GM12878 (cell line): ENCODE measurements around the gene MXRA7. TPM values are rescaled to one million over a fixed set of nuclear protein-coding genes. Genes with fewer than 3 reads are reported as not detected.

ENCODE experiments used
- ATAC-seq: fragments of 200-7000 bp; cut with Tn5 transposase; 3 replicates; pipeline ENCODE4 v1.9.1; 2020; ENCODE audit warnings: mild to moderate bottlenecking, moderate library complexity
- BruUV-seq: library from RNA; stranded (reverse); fragments of 400-500 nt; replicated peaks from 2 replicates; lab custom pipeline; 2021; lab: Mats Ljungman, UMichigan
- CTCF ChIA-PET: fragments of 300-600 bp; sonication (Branson Sonifier 250); formaldehyde crosslinking; extraction: SDS; loops from one replicate; lab custom pipeline; 2021; ENCODE audit warnings: inconsistent platforms; lab: Yijun Ruan, JAX
- POLR2A ChIA-PET: fragments of 350-600 bp; formaldehyde crosslinking; extraction: SDS; loops from one replicate; lab custom pipeline; 2021; ENCODE audit warnings: inconsistent platforms; lab: Charles Lee
- RAD21 ChIA-PET: fragments of 300-600 bp; sonication (Branson Sonifier 250); formaldehyde crosslinking; loops from one replicate; lab custom pipeline; 2023; ENCODE audit warnings: antibody characterized with exemption; ENCODE audit not compliant: unreplicated experiment; lab: Charles Lee
- SMC1A ChIA-PET: fragments of 300-600 bp; sonication (Branson Sonifier 250); formaldehyde crosslinking; loops from one replicate; lab custom pipeline; 2023; ENCODE audit not compliant: unreplicated experiment, uncharacterized antibody; lab: Charles Lee
- DNase-seq: peaks from one replicate; pipeline ENCODE4 v3.0.0-alpha.2; 2011; ENCODE audit warnings: low read depth, low spot score
- FAIRE-seq: peaks from 3 replicates; lab custom pipeline; 2011; peaks lifted over from hg19 to GRCh38; lab: Jason Lieb, UNC
- H2AFZ ChIP-seq: 2 replicates; pipeline ENCODE4 v1.6.0; 2011; ENCODE audit warnings: low read depth, low read length, control low read depth; ENCODE audit not compliant: control insufficient read depth
- H3K27ac ChIP-seq: 2 replicates; pipeline ENCODE4 v1.5.1; 2011; ENCODE audit warnings: control low read depth; ENCODE audit not compliant: control insufficient read depth, insufficient read depth
- H3K27me3 ChIP-seq, 2 experiments: replicated peaks in 1 of 2; 2 replicates each; pipeline versions ENCODE4 v1.6.0 to v1.6.1; 2011; ENCODE audit warnings: low read length in 1 of 2; ENCODE audit not compliant: control insufficient read depth in 2 of 2, insufficient read depth in 2 of 2
- H3K36me3 ChIP-seq, 2 experiments: 2 replicates each; pipeline ENCODE4 v1.5.1; 2011; ENCODE audit warnings: low read length in 1 of 2; ENCODE audit not compliant: control insufficient read depth in 2 of 2, insufficient read depth in 2 of 2
- H3K4me1 ChIP-seq: 2 replicates; pipeline ENCODE4 v1.6.1; 2011; ENCODE audit warnings: mild to moderate bottlenecking, low read length, moderate library complexity, mixed read lengths; ENCODE audit not compliant: control insufficient read depth, insufficient read depth
- H3K4me2 ChIP-seq: 2 replicates; pipeline ENCODE4 v1.6.0; 2011; ENCODE audit warnings: control low read depth; ENCODE audit not compliant: control insufficient read depth, insufficient read depth
- H3K4me3 ChIP-seq: fragments of 200-600 bp; sonication (generic); 2 replicates; pipeline ENCODE4 v1.5.1; 2016
- H3K79me2 ChIP-seq: 2 replicates; pipeline ENCODE4 v1.6.0; 2011; ENCODE audit warnings: low read length; ENCODE audit not compliant: control insufficient read depth, insufficient read depth
- H3K9ac ChIP-seq: 2 replicates; pipeline ENCODE4 v1.8.0; 2011; ENCODE audit warnings: low read length, control low read depth, mixed read lengths; ENCODE audit not compliant: control insufficient read depth, insufficient read depth
- H3K9me3 ChIP-seq: replicated peaks from 3 replicates; pipeline ENCODE4 v1.5.1; 2011; ENCODE audit warnings: mild to moderate bottlenecking, low read length; ENCODE audit not compliant: control insufficient read depth, insufficient read depth
- H4K20me1 ChIP-seq: 2 replicates; pipeline ENCODE4 v1.6.0; 2011; ENCODE audit not compliant: control insufficient read depth, insufficient read depth
- BRCA1 ChIP-seq: IDR thresholded peaks from 2 replicates; pipeline ENCODE4 v1.6.1; 2011; ENCODE audit warnings: low read depth, low read length, improper control_type of control experiment
- CREM ChIP-seq: IDR thresholded peaks from 2 replicates; pipeline ENCODE4 v1.6.1; 2014; ENCODE audit warnings: antibody characterized with exemption, low read depth
- HDAC6 ChIP-seq: fragments of 200-600 bp; sonication (generic); IDR thresholded peaks from one replicate; pipeline ENCODE4 v1.8.0; 2017; ENCODE audit warnings: antibody characterized with exemption; ENCODE audit not compliant: unreplicated experiment
- KLF5 ChIP-seq: fragments of 450-650 bp; IDR thresholded peaks from 2 replicates; pipeline ENCODE4 v1.6.1; 2014; ENCODE audit warnings: mild to moderate bottlenecking; ENCODE audit not compliant: partially characterized antibody
- MEF2B ChIP-seq: fragments of 450-650 bp; IDR thresholded peaks from 2 replicates; pipeline ENCODE4 v1.6.1; 2018; ENCODE audit warnings: mild to moderate bottlenecking, moderate library complexity; ENCODE audit not compliant: partially characterized antibody, poor library complexity, severe bottlenecking
- PAX8 ChIP-seq: fragments of 450-650 bp; IDR thresholded peaks from 2 replicates; pipeline ENCODE4 v1.6.1; 2017; ENCODE audit warnings: mild to moderate bottlenecking, moderate library complexity
- PML ChIP-seq: IDR thresholded peaks from 2 replicates; pipeline ENCODE4 v1.6.1; 2012; ENCODE audit warnings: low read length, inconsistent platforms
- RB1 ChIP-seq: fragments of 450-650 bp; formaldehyde crosslinking; IDR thresholded peaks from 2 replicates; pipeline ENCODE4 v1.6.1; 2017; ENCODE audit warnings: mild to moderate bottlenecking, borderline replicate concordance
- SMC3 ChIP-seq: IDR thresholded peaks from 2 replicates; pipeline ENCODE4 v1.6.1; 2011; ENCODE audit warnings: low read length, improper control_type of control experiment, borderline replicate concordance
- ZNF217 ChIP-seq: fragments of 450-650 bp; IDR thresholded peaks from 2 replicates; pipeline ENCODE4 v1.6.1; 2017; ENCODE audit warnings: antibody characterized with exemption, mild to moderate bottlenecking
- WGBS: methylation state at CpG from one replicate; pipeline ENCODE4 v1.1.6; 2016; ENCODE audit warnings: low lambda C conversion rate; ENCODE audit not compliant: insufficient replicate concordance, insufficient coverage; ENCODE audit errors: missing lambda C conversion rate; 5-methylcytosine and 5-hydroxymethylcytosine counted together
- in situ Hi-C: fragments of 300-500 bp; cut with MboI; formaldehyde crosslinking; loops from 9 replicates; pipeline ENCODE4 v1.14.3; 2018; ENCODE audit warnings: mixed read lengths
- intact Hi-C: fragments of 100-400 bp; cut with micrococcal nuclease; formaldehyde crosslinking; loops from one replicate; pipeline ENCODE4 v1.14.2; 2022; ENCODE audit not compliant: unreplicated experiment
- polyA plus RNA-seq, 11 experiments: library from polyadenylated mRNA; depleted of rRNA in 4 of 11; unstranded in 6 of 11; stranded (reverse) in 5 of 11; fragments of >200 nt; fragmentation: Nextera tagmentation in 4 of 11; fragmentation: Illumina TruSeq in 1 of 11; extraction: Ambion mirVana in 4 of 11; extraction: Trizol in 1 of 11; gene quantifications; 1 replicate in 1 of 11; 2 replicates in 10 of 11; pipeline versions ENCODE4 v1.2.1 to v1.2.3, GENCODE V29; 2011 to 2016; ENCODE audit warnings: inconsistent platforms in 2 of 11, missing spikeins in 2 of 11, low read depth in 1 of 11
- total RNA-seq, 4 experiments: library from RNA; depleted of rRNA in 3 of 4; stranded (reverse); fragments of >200 nt in 3 of 4; fragmentation: Illumina TruSeq in 1 of 4; extraction: Trizol in 1 of 4; gene quantifications; 2 replicates each; pipeline versions ENCODE4 v1.2.1 to v1.2.3, GENCODE V29; 2013 to 2021
- TF ChIP-seq, protein P1 (sequence below): IDR thresholded peaks from 2 replicates; pipeline ENCODE4 v1.6.1; 2012; ENCODE audit warnings: low read depth, low read length, improper control_type of control experiment
- TF ChIP-seq, protein P2 (sequence below): IDR thresholded peaks from 2 replicates; pipeline ENCODE4 v1.6.1; 2011; ENCODE audit warnings: borderline replicate concordance, low read depth, mild to moderate bottlenecking, moderate library complexity, mixed read lengths, low read length; ENCODE audit not compliant: insufficient read depth; ENCODE audit errors: extremely low read length

The MXRA7 gene
- total and polyA plus RNA-seq, 10 of the 15 experiments (the other 5 are each of a cell fraction or from before 2014, with no cell fraction given): 0.03 to 2.0 (median 0.33) TPM

DNA sequence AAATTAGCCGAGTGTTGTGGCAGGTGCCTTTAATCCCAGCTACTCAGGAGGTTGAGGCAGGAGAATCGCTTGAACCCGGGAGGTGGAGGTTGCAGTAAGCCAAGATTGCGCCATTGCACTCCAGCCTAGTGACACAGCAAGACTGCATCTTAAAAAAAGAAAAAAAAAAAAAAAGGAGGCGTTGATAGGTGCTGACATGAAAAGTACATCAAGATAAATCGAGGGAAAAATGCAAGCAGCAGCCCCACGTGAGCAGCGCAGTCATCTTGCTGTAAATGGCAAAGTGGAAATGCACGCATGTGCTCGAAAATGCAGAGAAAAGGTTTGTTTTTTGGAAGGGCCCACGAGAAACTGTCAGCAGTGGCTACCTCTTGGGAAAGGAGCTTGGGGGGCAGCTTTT is 20.9 kb downstream of the MXRA7 start:
- in situ Hi-C loops: no loop called here
- CTCF ChIA-PET: interaction anchor here (1.0 to 2.8 kb wide), 3 partner anchors 8 to 131 kb away, joined by 3 to 21 read pairs (median 3); no protein-coding TSS in a partner anchor

More for the DNA sequence above, 20.9 kb downstream of the MXRA7 start:
- H3K4me3 ChIP-seq: no peak overlapping the region
- no peak overlapping the region for H3K4me2 ChIP-seq
- H3K9ac ChIP-seq: no peak overlapping the region
- H3K36me3 ChIP-seq: no peaks in the 10 kb centered on the region
- ChIA-PET SMC1A (no interaction called here), RAD21 (interaction anchor here (0.9 kb wide), 1 partner anchor 66 kb away, joined by 3 read pairs; no protein-coding TSS in a partner anchor), POLR2A (no interaction called here)
- WGBS: 58% methylated on average over 10 of the region's 11 CpGs
- intact Hi-C loops: loop anchor here (10.0 kb wide), 1 partner anchor 125 kb away; a partner anchor contains a TSS
- no peak overlapping the region for H3K27ac ChIP-seq
- no peak overlapping the region for H2AFZ ChIP-seq
- H3K79me2 ChIP-seq: no peaks in the 10 kb centered on the region
- ATAC-seq: no peak
- H3K4me1 ChIP-seq: no peaks in the 10 kb centered on the region
- H3K9me3 ChIP-seq: no peaks in the 10 kb centered on the region
- H3K27me3 ChIP-seq: peaks cover 0 to 1% of the 10 kb centered on the region in 2 experiments; a peak in 2 of 4 replicates
- no peak for FAIRE-seq
- no peak for DNase-seq
- H4K20me1 ChIP-seq: no peaks in the 10 kb centered on the region
- no peak for TF ChIP-seq PML
- no peak for TF ChIP-seq BRCA1
- no peak for TF ChIP-seq ZNF217
- TF ChIP-seq, protein P1, sequence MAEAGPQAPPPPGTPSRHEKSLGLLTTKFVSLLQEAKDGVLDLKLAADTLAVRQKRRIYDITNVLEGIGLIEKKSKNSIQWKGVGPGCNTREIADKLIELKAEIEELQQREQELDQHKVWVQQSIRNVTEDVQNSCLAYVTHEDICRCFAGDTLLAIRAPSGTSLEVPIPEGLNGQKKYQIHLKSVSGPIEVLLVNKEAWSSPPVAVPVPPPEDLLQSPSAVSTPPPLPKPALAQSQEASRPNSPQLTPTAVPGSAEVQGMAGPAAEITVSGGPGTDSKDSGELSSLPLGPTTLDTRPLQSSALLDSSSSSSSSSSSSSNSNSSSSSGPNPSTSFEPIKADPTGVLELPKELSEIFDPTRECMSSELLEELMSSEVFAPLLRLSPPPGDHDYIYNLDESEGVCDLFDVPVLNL: no peak
- no peak for TF ChIP-seq CREM
- TF ChIP-seq SMC3: no peak
- no peak for TF ChIP-seq MEF2B
- no peak for TF ChIP-seq HDAC6
- TF ChIP-seq RB1: no peak
- TF ChIP-seq KLF5: no peak
- TF ChIP-seq PAX8: no peak
- TF ChIP-seq, protein P2, sequence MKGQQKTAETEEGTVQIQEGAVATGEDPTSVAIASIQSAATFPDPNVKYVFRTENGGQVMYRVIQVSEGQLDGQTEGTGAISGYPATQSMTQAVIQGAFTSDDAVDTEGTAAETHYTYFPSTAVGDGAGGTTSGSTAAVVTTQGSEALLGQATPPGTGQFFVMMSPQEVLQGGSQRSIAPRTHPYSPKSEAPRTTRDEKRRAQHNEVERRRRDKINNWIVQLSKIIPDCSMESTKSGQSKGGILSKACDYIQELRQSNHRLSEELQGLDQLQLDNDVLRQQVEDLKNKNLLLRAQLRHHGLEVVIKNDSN: no peak
- no TSS peak for BruUV-seq
